ENCODE data around the gene IRAK1. TPM values are rescaled to one million over a fixed set of nuclear protein-coding genes. Genes with fewer than 3 reads are reported as not detected.

IRAK1 gene
- total and polyA plus RNA-seq, 2 of the 13 experiments (the other 11 are each of a cell fraction or from before 2014, with no cell fraction given) = 57.7 to 77.3 TPM

DNA sequence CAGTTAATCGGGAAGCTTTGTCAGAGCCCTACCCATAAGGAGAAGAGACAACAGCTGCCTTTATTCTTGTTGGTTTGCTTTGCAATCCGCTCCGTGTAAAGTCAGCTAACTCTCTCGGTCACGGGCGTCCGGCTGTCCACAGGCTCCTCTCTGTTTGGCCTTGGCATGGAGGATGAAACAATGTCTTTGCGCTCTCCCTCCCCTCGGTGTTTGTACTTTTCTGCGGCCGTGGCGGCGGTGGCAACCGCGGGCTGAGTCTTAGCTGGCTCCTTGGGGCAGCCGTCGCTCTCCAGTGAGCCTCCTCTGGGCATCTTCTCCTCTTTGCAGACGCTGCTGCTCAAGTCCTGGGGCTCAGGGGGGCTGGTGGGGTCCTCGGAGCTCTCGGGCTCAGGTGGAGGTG is 10.6 kb upstream of the IRAK1 start:
- in situ Hi-C loops (cut with HindIII; ENCODE audit: extremely low pct_ligation_motif_present, low pct_unique_long_range_greater_than_20kb) = no loop called here
- 0 out of 2 replicates have a peak, but pooled peaks cover 5% of the 10 kb centered on the region for H3K4me1 ChIP-seq (ENCODE audit: insufficient read depth, low read length)
- FAIRE-seq (no peak), DNase-seq (ENCODE audit: low spot score) (no peak), ATAC-seq (no peak)
- H3K9me3 ChIP-seq (ENCODE audit: low read length) = no peaks in the 10 kb centered on the region
- no TSS peak for BruUV-seq (replicated peaks)
- H3K27ac ChIP-seq (ENCODE audit: extremely low read length, insufficient read depth, low read length) = no peak overlapping the region
- intact Hi-C loops (cut with micrococcal nuclease; ENCODE audit: unreplicated experiment) = no loop called here
- TF ChIP-seq NFRKB (IDR thresholded peaks at IDR 0.05) (no peak), NFKB2 (CRISPR knock-in tag; IDR thresholded peaks at IDR 0.05; ENCODE audit: borderline replicate concordance) (no peak), ZNF263 (CRISPR knock-in tag; IDR thresholded peaks at IDR 0.05) (no peak), MIER2 (CRISPR knock-in tag; IDR thresholded peaks at IDR 0.05) (no peak), HOXA7 (CRISPR knock-in tag; IDR thresholded peaks at IDR 0.05) (no peak), ZNF280B (CRISPR knock-in tag; IDR thresholded peaks at IDR 0.05; ENCODE audit: borderline replicate concordance) (no peak), ZNF891 (CRISPR knock-in tag; IDR thresholded peaks at IDR 0.05) (no peak)
- TF ChIP-seq, protein P1, sequence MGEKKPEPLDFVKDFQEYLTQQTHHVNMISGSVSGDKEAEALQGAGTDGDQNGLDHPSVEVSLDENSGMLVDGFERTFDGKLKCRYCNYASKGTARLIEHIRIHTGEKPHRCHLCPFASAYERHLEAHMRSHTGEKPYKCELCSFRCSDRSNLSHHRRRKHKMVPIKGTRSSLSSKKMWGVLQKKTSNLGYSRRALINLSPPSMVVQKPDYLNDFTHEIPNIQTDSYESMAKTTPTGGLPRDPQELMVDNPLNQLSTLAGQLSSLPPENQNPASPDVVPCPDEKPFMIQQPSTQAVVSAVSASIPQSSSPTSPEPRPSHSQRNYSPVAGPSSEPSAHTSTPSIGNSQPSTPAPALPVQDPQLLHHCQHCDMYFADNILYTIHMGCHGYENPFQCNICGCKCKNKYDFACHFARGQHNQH (CRISPR knock-in tag; IDR thresholded peaks at IDR 0.05) = no peak
- ChIA-PET POLR2A (no interaction called here), CTCF (ENCODE audit: low intra/inter-chr PET ratio, low total read pairs) (no interaction called here)
- no peaks in the 10 kb centered on the region for H4K20me1 ChIP-seq (ENCODE audit: insufficient read depth, low read length)
- no peaks in the 10 kb centered on the region for H3K27me3 ChIP-seq (ENCODE audit: control insufficient read depth in 1 of 2, insufficient read depth in 2 of 2, low read length in 2 of 2)
- no peak overlapping the region for H2AFZ ChIP-seq (ENCODE audit: low read length)
- H3K79me2 ChIP-seq (ENCODE audit: insufficient read depth, low read length) = peaks cover 8% of the 10 kb centered on the region
- H3K36me3 ChIP-seq (replicated peaks in 1 of 2; ENCODE audit: control insufficient read depth in 1 of 2, insufficient read depth in 2 of 2, low read length in 2 of 2) = peaks cover 4 to 18% of the 10 kb centered on the region in 2 experiments; a peak in 4 of 5 replicates
- H3K4me2 ChIP-seq (ENCODE audit: low read depth, low read length) = no peak overlapping the region
- WGBS (ENCODE audit: low lambda C conversion rate) = 100% methylated on average over 2 of the region's 20 CpGs
- no peak overlapping the region for H3K9ac ChIP-seq (ENCODE audit: insufficient read depth, low read depth, low read length)
- H3K4me3 ChIP-seq (replicated peaks in 1 of 3; ENCODE audit: insufficient read depth in 1 of 3, low read depth in 2 of 3, low read length in 3 of 3) = no peak overlapping the region

Data from HepG2 (cell line).